Parathyroid adenoma (tissue), 2 donors: Measurements from ENCODE around the gene RAD51AP2.

Experiments used
- H2AFZ ChIP-seq: fragments of 300-600 bp; sonication (generic); one replicate; pipeline ENCODE4 v1.7.0; 2017; ENCODE audit warnings: antibody characterized with exemption, mild to moderate bottlenecking
- H3K27ac ChIP-seq: fragments of 300-600 bp; sonication (generic); one replicate; pipeline ENCODE4 v1.7.0; 2017
- H3K27me3 ChIP-seq: fragments of 300-600 bp; sonication (generic); one replicate; pipeline ENCODE4 v1.7.0; 2017; ENCODE audit warnings: low read length; ENCODE audit not compliant: control insufficient read depth, insufficient read depth
- H3K36me3 ChIP-seq: fragments of 300-600 bp; sonication (generic); one replicate; pipeline ENCODE4 v1.7.0; 2017; ENCODE audit warnings: low read length; ENCODE audit not compliant: control insufficient read depth, insufficient read depth
- H3K4me1 ChIP-seq: fragments of 300-600 bp; sonication (generic); one replicate; pipeline ENCODE4 v1.7.0; 2017; ENCODE audit warnings: control low read depth
- H3K4me2 ChIP-seq: fragments of 300-600 bp; sonication (generic); one replicate; pipeline ENCODE4 v1.7.0; 2017; ENCODE audit warnings: low read length
- H3K4me3 ChIP-seq: fragments of 300-600 bp; sonication (generic); one replicate; pipeline ENCODE4 v1.7.0; 2017; ENCODE audit warnings: low read depth, low read length
- H3K79me2 ChIP-seq: fragments of 300-600 bp; sonication (generic); one replicate; pipeline ENCODE4 v1.7.0; 2017; ENCODE audit warnings: control low read depth
- H3K9ac ChIP-seq: fragments of 300-600 bp; sonication (generic); one replicate; pipeline ENCODE4 v1.7.0; 2017; ENCODE audit warnings: mild to moderate bottlenecking
- H3K9me3 ChIP-seq: fragments of 300-600 bp; sonication (generic); one replicate; pipeline ENCODE4 v1.7.0; 2017; ENCODE audit warnings: low read length; ENCODE audit not compliant: control insufficient read depth
- CTCF ChIP-seq: fragments of 300-600 bp; sonication (generic); IDR thresholded peaks from one replicate; pipeline ENCODE4 v1.7.0; 2017; ENCODE audit warnings: antibody characterized with exemption, mild to moderate bottlenecking
- donor health status: primary hyperparathyroidism.

Gene RAD51AP2

DNA sequence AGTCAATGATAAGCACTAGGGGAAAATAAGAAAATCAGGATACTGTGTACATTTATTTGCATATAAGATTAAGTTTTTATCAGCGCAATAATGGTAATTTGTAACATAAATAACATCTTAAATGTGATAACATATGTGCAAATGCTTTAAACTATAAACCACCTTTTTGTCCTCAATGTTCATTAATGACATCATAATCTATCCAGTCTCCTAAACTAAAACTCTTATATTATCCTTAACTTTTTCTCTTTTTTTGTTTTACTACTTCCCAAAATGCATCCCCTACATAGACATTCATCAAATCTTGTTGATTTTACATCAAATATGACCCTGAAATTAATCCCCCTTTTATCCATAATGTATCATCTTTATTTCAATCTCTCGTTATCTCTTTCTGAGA, 3.4 kb upstream of the RAD51AP2 start:
- no peak overlapping the region for H3K9ac ChIP-seq
- no peaks in the 10 kb centered on the region for H3K4me1 ChIP-seq
- no peak overlapping the region for H3K4me2 ChIP-seq
- H3K27ac ChIP-seq = no peak overlapping the region
- TF ChIP-seq CTCF = no peak
- H3K27me3 ChIP-seq = no peaks in the 10 kb centered on the region
- no peaks in the 10 kb centered on the region for H3K79me2 ChIP-seq
- no peak overlapping the region for H2AFZ ChIP-seq
- no peak overlapping the region for H3K4me3 ChIP-seq
- H3K36me3 ChIP-seq = no peaks in the 10 kb centered on the region
- no peaks in the 10 kb centered on the region for H3K9me3 ChIP-seq

- Histone ChIP-seq H3K9ac (no peak overlapping the region), H2AFZ (no peak overlapping the region), H3K4me2 (no peak overlapping the region), H3K4me3 (no peak overlapping the region), H3K27ac (no peak overlapping the region), H3K4me1 (no peaks in the 10 kb centered on the region), H3K36me3 (no peaks in the 10 kb centered on the region), H3K9me3 (no peaks in the 10 kb centered on the region), H3K27me3 (no peaks in the 10 kb centered on the region), H3K79me2 (no peaks in the 10 kb centered on the region)
- no peak for TF ChIP-seq CTCF
Observed at GRCh38 chr2:17520761-17521160, 2.5 kb upstream of the RAD51AP2 start.

GRCh38 chr2:17519486-17519885, 1.2 kb upstream of the RAD51AP2 start:
- Histone ChIP-seq H3K4me1 (no peaks in the 10 kb centered on the region), H3K27me3 (no peaks in the 10 kb centered on the region), H3K4me2 (no peak overlapping the region), H3K9ac (no peak overlapping the region), H3K27ac (no peak overlapping the region), H3K36me3 (no peaks in the 10 kb centered on the region), H3K4me3 (no peak overlapping the region), H2AFZ (no peak overlapping the region), H3K9me3 (no peaks in the 10 kb centered on the region), H3K79me2 (no peaks in the 10 kb centered on the region)
- no peak for TF ChIP-seq CTCF

GRCh38 chr2:17517481-17518211, 594 bp downstream of the RAD51AP2 start:
- Histone ChIP-seq H3K4me2 (no peak overlapping the region), H3K9me3 (no peaks in the 10 kb centered on the region), H3K36me3 (no peaks in the 10 kb centered on the region), H3K27me3 (no peaks in the 10 kb centered on the region), H3K4me3 (no peak overlapping the region), H3K4me1 (no peaks in the 10 kb centered on the region), H3K9ac (no peak overlapping the region), H3K27ac (no peak overlapping the region), H3K79me2 (no peaks in the 10 kb centered on the region), H2AFZ (peak overlapping the region; percentile 76)
- TF ChIP-seq CTCF = no peak

DNA sequence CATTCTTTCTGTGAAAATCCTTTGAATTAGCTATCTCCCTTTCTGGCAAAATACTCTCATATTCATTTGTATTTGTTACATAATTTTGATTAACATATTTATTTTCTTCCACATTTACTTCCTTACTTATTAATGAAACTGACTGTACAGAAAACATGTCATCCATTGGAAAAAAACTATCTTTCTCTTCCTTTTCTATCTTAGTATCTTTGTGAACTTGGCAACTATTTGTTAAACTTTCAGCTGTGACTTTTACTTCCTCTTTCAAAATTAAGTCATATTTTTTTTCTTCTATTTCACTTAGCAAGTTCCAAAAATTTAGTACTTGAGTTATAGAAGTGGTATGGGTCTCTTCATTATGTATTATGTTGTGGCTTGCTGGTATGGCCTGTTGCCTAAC, 2.6 kb downstream of the RAD51AP2 start:
- Histone ChIP-seq H3K9ac (no peak overlapping the region), H3K4me3 (no peak overlapping the region), H3K36me3 (no peaks in the 10 kb centered on the region), H3K27ac (no peak overlapping the region), H2AFZ (no peak overlapping the region), H3K79me2 (no peaks in the 10 kb centered on the region), H3K4me1 (no peaks in the 10 kb centered on the region), H3K4me2 (no peak overlapping the region), H3K27me3 (no peaks in the 10 kb centered on the region), H3K9me3 (no peaks in the 10 kb centered on the region)
- TF ChIP-seq CTCF = no peak
